HTR-8/SVneo (cell line): ENCODE data around the gene RGS6.

Source experiments
- DNase-seq: peaks from one replicate; pipeline ENCODE4 v3.0.0; 2011; ENCODE audit warnings: low spot score, mixed read lengths; ENCODE audit not compliant: insufficient read length
- FAIRE-seq: peaks from 2 replicates; lab custom pipeline; 2011; peaks lifted over from hg19 to GRCh38; lab: Jason Lieb, UNC

The RGS6 gene

DNA sequence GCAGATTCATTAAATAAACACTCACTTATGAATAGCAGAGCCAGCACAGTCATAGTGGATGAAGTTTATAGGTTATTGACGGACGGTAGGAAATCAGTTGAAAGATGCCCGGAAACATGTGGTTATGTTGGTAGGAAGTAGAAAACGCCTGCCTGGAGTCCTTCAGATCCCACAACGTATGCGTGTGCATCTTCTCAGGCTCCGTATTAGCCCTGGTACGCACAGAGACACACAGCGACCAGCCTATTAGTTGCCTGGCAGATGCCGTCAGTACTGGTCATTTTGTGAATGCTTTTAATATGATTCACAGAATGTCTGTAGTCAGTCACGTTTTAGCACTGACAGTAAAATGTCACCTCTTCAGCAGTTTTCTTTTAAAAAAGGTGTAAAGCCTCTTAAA, 196.4 kb downstream of the RGS6 start:
- FAIRE-seq (peak; percentile 16), DNase-seq (no peak)

DNA sequence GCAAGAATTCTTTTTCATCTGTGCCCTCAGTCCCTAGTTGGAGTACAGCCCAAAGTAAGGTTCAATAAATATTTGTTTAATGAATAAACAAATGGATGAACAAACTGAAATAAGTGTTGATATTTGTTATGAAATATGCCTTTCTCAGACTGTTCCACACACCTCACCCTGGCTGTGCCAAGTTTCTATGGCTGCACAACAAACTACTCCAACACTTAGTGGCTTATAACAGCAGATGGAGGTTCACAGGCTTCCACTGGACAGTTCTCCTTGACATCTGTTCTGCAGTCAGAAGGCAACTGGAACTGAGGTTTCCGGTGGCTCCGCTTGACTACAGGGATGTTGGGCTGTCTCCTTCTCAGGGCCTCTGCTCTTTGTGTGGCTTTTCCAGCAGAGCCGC, 197.1 kb downstream of the RGS6 start:
- DNase-seq (no peak), FAIRE-seq (no peak)

DNA sequence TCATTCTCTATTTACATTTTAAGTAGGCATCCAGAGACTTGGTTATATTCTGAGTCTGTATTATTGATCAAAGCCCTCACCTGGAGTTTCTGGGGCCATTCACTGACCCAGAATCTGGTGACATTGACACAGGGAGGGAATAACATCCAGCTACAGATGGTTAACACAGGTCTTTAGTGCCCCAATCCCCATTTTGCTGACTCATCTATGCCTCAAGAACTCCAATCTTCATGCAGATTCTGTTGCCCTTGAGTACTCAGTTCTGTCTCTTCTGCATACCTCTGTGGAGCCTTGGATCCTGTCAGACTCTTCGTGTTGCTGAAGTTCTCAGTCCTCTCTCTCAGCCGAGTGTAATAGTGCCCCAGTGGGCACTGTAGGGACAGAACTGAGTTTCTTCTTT, 208.9 kb downstream of the RGS6 start:
- DNase-seq (no peak), FAIRE-seq (no peak)

DNA sequence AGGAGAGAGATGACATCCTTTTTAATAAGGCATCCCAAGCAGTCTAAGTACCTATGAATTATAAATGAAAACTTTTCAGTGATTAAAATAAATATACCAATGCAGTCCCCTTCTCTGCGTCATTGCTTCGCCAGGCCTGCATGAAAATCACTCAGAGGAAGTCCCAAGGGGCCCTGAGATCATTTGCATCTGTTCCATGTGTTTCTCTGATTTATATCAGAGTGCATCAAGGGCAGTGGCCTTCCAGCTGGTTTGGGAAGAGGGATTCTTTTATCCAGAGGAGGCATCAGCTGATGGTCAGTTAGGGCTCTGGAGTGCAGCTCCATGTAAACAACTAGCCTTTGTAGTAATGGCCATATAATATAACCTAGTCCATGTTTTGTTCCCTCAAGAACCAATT, 210.1 kb downstream of the RGS6 start:
- no peak for DNase-seq
- no peak for FAIRE-seq

DNA sequence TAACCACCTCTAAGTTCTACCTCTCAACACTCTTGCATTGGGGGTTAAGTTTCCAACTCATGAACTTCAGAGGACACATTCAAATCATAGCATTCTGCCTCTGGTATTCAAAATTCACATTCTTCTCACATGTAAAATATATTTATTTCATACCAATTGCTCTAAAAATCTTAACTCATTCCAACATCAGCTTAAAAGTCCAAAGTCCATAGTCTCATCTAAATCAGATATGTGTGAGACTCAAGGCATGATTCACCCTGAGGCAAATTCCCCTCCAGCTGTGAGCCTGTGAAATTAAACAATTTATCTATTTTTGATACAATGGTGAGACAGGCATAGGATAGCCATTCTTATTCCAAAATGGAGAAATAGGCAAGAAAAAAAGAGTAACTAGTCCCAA, 214.0 kb downstream of the RGS6 start:
- DNase-seq: no peak
- FAIRE-seq: no peak

DNA sequence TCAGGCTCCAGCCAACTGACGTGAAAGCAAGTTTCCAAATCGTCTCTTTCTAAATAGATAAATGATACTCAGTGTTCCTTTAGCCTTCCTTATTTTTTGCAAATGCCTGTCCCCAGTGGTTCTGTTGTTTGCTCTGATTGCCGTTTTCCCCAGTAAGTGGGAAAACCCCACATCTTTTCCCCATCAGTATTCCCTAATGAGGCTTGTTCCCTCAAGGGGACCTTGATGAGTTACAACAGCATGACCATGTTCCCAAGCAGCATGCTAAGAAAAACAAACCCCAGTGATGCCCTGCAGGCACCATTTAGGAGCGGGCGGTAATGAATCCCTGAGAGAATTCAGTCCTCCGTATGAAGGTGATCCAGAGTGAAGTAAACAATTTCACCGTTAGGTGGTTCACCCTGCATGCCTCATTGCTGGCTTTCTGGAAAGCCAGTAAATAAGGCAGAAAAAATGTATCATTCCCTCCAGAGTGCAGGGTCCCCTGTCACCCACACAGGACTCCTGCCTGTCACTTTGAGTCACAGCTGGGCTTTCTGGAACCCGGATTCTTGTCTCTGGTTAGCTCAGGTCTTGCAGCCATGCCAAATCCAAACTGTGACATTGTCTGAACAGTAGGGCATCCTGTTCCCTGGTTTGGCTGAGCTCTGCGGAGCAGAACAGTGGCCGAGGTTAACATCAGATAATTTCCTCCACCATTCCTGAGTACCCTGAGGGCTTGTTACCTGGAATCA, 222.6 kb downstream of the RGS6 start:
- FAIRE-seq: peak; percentile 46
- no peak for DNase-seq

DNA sequence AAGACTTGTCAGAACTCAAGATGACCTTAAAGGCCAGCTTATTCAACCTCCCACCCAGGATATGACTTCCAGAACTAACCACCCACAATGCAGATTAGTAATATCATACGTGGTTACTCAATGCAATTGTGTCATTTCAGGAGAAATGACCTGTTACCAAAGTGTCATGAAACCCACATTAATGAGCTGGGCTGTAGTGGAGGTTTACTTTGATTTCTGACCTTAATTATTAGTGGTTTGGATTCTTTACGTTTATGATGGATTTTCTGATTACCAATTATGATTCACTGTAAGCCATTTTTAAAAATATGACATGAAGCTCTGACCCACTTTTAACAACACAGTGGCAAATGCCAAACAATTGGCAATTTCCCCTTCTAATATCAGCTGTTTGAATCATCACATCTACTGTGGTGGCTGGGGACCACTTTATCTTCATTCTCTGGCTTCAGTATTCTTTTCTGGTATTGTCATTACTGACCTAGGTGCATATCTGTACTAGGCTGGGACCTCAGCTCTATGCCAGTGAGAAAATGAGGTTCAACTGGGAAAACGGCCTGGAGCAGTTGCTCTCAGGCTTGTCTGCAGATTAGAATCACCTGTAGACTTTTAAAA, 223.3 kb downstream of the RGS6 start:
- DNase-seq (no peak), FAIRE-seq (peak; percentile 20)

DNA sequence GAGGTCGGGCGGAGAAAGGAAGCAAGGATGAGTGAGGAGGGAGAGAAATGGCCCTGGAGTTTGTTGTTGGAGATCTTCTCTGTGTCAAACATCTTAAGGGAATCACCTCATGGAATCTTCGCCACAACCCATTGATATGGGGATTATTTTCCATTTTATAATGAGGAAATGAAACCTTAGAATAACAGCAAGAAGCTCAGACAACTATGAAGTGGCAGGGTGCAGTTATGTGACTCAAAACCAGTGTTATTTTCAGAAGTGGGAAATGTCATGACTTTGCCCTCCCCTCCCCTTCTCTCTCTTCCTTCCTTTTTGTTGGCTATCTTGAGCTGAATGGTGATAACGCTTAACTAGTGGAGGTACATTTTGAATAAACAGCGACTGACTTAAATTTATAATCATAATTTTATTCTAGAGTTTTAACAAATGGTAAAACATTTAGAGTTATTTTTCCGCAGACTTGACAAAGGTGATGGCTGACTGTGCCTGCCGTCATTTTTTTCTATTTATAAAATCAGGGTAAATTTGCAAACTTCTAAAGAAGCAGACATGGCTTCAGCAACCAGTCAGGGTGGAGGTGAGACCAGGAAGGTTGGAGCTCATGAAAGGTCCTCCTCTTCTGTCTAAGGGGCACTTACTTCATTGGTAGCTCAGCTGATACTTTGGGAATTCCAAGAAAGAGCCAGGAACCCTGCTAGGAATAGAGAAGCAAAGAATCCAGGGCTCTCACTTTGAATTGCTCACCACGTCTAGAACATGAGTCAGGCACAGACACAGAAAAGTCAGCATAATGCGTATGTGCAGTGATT, 232.4 kb downstream of the RGS6 start:
- no peak for DNase-seq
- FAIRE-seq: no peak

DNA sequence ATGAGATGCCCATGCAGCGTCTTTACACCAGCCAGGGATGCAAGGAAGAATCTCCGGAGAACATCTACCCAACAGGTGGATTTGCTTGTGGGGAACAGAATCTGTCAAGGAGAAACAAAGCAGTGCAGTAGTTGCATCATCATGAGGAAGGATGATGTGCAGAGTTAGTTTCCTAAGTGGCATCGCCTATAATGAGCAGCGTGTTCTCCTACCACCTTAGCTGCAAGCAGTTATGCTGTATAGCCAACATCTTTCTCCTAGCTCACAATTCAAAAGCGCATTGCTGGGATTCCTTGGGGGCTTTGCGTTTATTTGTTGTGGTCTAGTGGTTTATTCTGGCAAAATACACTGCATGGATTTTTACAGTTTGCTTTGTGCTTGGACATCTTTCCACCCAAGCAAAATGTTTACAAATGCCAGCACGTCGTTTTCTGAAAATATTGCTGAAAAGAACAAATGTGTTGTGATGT, 233.0 kb downstream of the RGS6 start:
- FAIRE-seq: peak; percentile 48

DNA sequence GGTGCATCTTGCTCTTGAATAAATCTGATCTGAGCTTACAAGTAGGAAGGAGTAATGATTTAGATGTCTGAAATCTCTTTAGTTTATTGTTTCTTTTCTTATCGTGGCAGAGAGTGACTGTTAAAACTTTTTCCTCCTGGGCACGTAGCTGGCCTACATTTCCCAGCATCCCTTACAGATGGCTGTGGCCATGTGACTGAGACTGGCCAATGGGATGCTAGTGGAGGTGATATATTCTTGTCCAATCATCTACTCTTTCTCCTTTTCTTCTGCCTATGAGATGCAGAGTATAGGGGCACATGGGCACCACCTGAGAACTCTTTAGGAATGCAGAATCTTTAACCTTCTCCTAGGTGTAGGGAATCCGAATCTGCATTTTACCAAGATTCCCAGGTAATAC, 237.3 kb downstream of the RGS6 start:
- no peak for DNase-seq
- FAIRE-seq: no peak

More for the DNA sequence above, 233.0 kb downstream of the RGS6 start:
- DNase-seq: no peak

DNA sequence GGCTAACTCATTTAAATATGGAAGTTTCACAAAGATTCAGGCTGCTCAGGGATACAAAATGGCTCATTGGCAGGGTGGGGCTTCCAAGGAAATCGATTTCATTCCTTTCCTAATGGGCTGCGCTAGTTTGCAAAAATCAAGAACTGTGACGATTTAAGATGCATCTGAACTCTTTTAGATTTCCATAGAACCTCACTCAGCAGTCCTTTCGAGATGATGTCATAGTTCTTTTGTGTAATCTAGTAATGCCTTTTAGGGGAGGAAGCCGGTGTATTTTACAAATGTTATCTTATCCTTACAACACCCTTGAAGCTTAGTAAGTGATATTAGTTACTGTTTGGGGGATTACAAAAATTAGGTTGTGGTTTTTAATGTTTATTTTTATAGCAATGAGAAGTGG, 239.8 kb downstream of the RGS6 start:
- FAIRE-seq (no peak), DNase-seq (no peak)

DNA sequence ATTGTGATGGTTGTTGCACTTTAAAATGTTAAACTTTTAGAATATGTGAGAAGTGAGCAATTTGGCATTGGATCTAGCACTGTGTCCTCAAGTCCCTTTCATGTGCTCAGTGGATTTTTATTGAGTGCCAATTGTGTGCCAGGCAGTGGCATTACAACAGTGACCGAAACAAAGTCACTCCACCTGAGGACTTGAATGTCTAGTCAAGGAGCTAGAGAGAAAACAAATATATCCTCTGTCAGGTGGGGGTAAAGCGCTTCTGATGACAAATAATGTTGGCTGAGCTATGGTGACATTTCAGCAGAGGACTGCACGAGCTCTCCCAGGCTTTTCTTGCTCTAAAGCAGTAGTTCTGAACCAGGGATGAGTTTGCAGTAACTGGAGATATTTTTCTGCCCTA, 240.4 kb downstream of the RGS6 start:
- FAIRE-seq (no peak), DNase-seq (no peak)

DNA sequence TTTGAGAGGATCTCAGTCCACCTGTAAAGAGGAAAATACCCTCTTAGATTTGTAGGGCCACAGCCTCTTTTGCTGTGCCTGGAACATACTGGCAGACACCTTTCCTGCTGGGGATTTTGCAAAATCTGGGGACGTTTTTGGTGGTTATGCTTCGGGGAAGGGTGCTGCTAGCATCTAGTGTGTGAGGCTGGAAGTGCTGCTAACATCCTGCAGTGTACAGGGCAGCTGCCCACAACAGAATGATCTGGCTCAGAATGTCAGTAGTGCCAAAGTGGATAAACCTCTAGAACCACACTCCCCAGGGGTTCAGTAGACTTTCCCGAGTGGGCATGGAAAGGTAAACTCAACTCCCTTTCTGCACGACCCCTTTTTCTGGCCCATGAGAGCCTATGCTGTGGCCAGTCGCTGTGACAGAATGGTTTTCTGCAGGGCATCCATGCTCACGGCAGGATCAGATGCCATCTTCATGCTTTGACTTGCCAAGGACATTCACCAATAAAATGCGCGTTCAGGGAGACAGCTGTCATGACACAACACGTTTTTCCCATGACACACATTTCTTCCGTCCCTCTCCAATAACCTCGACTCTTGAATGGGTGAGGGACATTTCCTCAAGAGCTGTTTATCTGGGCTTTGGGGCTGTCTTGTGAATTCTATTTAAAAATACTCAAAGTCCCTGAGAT, 240.9 kb downstream of the RGS6 start:
- peak; percentile 42 for FAIRE-seq
- no peak for DNase-seq

DNA sequence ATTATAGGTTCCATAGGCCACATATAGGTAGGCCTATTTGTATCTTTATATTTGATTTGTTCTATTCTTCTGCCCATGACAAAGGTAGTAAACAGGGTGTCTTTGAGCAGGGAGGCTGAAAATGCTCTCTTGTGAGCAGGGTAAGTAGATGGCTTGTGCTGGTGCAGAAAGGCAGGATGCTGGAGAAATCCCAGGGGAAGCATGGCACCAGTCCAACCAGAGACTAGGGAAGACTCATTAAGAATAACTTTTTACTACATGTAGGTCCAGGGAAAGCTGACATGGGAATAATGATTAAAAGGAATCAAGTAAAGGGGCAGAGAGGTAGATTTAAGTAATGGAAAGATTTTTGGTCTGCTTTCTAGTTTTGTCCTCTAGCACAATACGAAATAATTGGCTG, 245.0 kb downstream of the RGS6 start:
- no peak for DNase-seq
- no peak for FAIRE-seq

DNA sequence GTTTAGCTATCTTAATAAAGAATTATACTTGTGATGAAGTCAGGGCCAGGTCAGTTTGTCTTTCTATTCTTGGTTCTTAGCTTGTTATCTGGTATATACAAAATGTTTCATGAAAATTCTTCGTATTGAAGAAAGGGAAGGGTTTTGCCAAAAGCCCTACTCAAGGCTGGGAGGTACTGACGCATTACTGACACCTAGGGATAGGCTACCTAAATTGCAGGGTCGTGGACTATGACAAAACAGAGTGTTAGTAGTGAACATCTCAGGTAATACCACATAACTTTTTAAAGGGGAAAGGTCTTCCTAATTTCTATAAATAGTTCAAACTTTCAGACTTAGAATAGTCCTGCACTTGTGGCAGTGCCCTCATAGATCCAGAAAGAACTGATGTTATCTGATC, 246.3 kb downstream of the RGS6 start:
- DNase-seq (no peak), FAIRE-seq (no peak)

DNA sequence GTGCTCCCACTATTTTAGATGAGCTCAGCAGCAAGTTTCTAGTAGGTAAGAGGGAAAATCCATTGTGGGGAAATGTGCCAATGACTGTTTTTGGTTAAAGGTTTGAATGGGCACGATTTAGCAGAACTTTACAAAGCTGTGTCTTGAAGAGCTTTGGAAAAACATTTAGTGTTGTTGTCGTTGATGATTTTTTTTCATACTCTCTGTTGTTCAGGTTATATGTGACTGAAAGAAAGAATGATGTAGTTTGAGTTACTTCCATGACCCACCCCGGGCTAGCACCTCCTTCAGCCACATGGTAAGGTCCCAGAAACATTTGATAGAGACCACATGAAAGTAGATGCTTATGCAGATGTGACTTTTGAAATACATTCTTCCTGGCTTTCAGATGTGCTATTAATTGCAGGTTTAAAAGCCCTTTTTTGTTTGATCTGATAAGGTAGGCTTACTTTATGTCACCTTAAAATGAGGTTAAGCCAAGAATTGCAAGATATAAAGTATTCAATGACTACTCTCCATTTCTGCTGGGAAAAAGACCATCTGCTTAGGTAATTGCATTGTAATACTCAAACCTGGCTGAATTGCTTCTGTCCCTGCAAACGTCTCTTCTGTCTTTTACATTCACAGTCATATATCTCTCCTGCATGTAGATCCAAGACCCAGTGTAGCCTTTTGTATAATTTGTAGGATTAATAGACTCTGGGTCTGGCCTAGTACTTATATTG, 250.6 kb downstream of the RGS6 start:
- no peak for FAIRE-seq
- DNase-seq: no peak

DNA sequence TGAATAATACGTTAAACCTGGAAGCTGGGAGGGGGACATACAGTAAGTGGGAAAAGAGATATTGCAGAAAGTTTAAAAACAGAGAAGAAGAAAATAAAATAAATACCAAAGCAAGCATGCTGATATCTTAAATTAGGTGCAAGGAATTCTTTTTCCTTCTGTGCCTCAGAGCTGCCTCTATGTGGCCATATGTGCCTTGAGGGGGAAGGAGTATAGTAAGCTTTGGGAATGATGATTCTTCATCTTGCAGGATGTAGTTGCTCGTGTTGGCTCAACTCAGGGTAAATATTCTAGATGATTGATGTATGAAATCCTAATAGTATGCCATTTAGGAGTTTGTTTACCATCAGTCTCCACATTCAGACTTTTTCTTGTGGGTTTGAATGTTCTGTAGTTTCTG, 251.4 kb downstream of the RGS6 start:
- FAIRE-seq (no peak), DNase-seq (no peak)

DNA sequence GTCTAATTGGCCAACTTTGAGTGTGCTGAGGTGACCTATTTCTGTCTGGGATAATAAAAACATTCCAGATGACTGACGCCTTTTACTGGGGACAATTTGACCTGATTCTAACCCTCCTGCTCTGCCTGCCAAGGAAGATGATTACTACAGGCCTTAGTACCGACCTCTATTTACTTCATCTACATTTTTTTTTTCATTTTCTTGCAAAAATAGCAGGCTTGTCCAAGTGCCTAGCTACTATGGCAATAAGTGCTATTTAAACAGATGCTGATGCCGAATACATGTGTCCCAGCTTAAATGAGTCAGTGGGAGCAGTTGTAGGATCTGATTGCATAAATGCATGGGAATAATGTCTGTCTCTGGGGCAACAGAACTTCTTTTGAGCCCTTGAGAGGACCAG, 254.3 kb downstream of the RGS6 start:
- DNase-seq (no peak), FAIRE-seq (peak; percentile 9)

DNA sequence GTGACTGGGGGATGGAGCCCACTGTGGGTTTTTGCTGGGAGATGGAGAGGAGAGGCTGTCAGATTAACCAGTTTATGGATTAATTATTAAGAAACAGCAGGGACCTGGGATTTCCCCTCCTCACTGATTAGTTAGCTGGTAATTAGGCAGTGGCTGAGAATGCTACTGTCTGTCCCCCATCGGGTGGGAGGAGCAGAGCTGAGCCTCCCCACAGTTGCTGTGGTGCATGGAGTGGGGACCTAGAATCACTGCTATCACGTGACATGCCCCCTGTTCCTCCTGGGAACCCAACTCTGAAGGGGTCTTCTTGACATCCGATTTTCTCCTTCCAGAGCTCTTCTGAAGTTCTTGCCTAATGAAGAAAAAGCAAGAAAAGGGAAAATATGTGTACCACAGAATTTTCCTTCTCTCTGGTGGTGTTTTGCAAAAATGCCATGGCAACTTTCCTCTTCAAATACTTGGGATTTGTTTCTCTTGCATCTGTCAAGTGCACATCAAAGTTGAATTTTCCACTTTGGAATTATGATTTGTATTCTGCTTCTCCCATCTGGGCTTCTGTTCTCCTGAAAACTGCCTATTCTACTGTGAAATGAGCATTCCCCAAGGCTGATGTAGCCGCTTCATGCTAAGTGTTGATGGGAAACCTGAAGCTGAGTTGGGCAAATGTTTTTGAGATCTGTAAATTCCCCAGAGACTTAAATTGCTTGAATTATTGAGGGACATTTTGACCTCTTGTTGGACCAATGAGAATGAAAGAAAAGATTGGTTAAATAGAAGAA, 264.2 kb downstream of the RGS6 start:
- DNase-seq (no peak), FAIRE-seq (no peak)
